ENCODE measurements around the gene VWA2. TPM values are rescaled to one million over a fixed set of nuclear protein-coding genes. Genes with fewer than 3 reads are reported as not detected.

The VWA2 gene, protein sequence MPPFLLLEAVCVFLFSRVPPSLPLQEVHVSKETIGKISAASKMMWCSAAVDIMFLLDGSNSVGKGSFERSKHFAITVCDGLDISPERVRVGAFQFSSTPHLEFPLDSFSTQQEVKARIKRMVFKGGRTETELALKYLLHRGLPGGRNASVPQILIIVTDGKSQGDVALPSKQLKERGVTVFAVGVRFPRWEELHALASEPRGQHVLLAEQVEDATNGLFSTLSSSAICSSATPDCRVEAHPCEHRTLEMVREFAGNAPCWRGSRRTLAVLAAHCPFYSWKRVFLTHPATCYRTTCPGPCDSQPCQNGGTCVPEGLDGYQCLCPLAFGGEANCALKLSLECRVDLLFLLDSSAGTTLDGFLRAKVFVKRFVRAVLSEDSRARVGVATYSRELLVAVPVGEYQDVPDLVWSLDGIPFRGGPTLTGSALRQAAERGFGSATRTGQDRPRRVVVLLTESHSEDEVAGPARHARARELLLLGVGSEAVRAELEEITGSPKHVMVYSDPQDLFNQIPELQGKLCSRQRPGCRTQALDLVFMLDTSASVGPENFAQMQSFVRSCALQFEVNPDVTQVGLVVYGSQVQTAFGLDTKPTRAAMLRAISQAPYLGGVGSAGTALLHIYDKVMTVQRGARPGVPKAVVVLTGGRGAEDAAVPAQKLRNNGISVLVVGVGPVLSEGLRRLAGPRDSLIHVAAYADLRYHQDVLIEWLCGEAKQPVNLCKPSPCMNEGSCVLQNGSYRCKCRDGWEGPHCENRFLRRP
- 0.43 and 1.2 TPM in 2 replicates for total RNA-seq

DNA sequence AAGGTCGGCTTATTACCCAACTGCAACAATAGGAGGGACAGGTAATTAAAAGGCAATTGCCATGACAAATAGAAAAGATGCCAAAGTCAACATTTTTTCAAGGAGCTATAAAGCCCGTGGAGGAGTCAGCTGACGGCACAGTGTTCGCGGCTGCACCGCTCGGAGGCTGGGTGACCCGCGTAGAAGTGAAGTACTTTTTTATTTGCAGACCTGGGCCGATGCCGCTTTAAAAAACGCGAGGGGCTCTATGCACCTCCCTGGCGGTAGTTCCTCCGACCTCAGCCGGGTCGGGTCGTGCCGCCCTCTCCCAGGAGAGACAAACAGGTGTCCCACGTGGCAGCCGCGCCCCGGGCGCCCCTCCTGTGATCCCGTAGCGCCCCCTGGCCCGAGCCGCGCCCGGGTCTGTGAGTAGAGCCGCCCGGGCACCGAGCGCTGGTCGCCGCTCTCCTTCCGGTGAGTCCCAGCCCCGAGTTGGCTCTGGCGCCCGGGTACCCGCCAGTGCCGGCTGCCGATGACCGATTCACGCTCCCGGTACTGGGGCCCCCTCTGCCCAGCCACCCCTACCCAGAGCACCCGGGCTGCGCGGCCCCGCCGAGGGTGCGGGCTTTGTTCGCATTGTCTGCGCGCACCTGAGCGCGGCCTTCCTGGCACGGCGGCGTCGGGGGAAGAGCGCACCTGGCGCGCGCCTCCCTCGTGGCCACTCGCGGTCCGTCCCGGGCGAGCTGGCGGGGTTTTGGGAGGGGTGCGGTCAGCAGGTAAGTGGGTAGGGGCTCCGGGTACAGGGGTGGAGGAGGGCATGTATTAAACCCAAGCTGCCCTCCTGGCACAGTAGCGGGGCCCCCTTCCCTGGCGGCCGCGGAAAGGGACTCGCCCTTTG, at the start of gene VWA2:
VWA2 (plus strand) TSS at position 138 of the 877 bp plus-strand sequence. CDS start 9,460 bp downstream, outside the sequence.
- H3K4me3 ChIP-seq (ENCODE audit: low read depth, low read length), result peak within 1 kb of the TSS; percentile 59
- no peak for DNase-seq (ENCODE audit: low read depth)
- TF ChIP-seq, protein P1, sequence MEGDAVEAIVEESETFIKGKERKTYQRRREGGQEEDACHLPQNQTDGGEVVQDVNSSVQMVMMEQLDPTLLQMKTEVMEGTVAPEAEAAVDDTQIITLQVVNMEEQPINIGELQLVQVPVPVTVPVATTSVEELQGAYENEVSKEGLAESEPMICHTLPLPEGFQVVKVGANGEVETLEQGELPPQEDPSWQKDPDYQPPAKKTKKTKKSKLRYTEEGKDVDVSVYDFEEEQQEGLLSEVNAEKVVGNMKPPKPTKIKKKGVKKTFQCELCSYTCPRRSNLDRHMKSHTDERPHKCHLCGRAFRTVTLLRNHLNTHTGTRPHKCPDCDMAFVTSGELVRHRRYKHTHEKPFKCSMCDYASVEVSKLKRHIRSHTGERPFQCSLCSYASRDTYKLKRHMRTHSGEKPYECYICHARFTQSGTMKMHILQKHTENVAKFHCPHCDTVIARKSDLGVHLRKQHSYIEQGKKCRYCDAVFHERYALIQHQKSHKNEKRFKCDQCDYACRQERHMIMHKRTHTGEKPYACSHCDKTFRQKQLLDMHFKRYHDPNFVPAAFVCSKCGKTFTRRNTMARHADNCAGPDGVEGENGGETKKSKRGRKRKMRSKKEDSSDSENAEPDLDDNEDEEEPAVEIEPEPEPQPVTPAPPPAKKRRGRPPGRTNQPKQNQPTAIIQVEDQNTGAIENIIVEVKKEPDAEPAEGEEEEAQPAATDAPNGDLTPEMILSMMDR (conservative IDR thresholded peaks at IDR 0.05; ENCODE audit: low read depth, low read length), result peak; percentile 31

DNA sequence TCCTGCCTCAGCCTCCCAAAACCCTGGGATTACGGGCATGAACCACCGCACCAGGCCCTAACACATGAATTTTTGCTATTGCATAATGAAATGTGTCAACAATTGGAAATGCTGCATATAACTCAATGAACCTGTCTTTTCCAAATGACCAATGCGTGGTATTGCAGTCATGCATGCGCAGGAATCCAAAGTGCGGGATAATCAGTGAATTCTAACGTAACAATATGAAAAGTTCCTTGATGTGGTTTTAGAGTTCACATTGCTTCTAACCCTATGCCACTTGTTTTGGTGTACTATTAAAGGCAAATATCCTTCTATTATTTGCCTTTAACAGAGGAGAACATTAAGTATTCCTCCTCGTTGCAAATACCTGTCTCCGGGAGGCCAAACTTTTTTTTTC, 49.4 kb upstream of the VWA2 start:
- TF ChIP-seq, protein P1 (conservative IDR thresholded peaks at IDR 0.05; ENCODE audit: low read depth, low read length), result no peak
- DNase-seq (ENCODE audit: low read depth), result no peak
- no peak overlapping the region for H3K4me3 ChIP-seq (ENCODE audit: low read depth, low read length)

DNA sequence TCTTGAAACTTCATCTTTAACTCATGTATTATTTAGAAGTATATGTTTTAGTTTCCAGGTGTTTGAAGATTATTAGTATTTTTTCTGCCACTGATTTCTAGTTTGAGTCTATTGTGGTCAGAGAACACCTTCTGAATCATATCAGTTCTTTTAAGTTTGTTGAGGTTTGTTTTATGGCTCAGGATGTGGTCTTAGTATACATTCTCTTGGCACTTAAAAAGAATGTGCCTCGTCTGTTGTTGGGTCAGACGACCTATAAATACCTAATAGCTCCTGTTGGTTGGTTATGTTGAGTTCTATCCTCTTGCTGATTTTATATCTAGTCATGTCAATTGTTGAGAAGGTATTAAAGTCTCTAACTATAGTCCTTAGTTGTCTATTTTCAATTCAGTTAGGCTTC, 44.0 kb upstream of the VWA2 start:
- H3K4me3 ChIP-seq (ENCODE audit: low read depth, low read length), result no peak overlapping the region
- DNase-seq (ENCODE audit: low read depth), result no peak
- TF ChIP-seq, protein P1 (conservative IDR thresholded peaks at IDR 0.05; ENCODE audit: low read depth, low read length), result no peak

DNA sequence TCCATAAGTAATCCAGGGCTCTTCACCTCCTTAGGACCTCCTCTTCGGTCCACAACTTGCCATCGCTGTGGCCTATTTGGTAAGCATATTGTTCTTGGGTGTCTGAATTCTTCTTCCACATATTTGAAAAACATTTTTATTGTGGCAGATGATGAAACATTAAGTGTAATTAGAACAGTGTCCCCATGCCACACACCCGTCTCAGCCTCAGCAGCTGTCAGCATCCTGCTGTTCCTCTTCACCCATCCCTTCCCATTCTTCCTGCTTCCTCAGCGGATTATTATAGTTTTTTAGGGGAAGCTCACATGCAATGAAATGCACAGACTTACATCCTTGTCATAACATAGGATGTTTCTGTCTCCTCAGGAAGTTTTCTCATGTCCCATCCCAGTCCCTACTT, 39.8 kb upstream of the VWA2 start:
- no peak for DNase-seq (ENCODE audit: low read depth)
- TF ChIP-seq, protein P1 (conservative IDR thresholded peaks at IDR 0.05; ENCODE audit: low read depth, low read length), result no peak
- no peak overlapping the region for H3K4me3 ChIP-seq (ENCODE audit: low read depth, low read length)

DNA sequence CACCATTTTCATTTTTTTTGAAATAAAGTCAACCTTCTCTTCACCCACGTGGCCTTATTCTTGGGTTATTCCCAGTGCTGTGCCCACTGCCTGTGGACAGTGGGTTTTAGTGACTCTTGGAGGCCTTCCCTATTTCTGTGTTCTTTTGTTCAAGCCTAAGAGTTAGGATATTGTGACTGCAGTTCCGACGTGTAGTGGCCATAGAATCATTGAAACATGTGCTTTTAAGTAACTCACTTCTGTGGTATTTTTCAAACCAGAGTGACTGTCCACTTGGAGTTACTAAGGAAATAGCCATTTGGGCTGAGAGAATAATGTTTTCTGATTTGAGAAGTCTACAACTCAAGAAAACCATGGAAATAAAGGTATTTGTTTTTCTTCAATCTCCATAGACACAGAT, 36.2 kb upstream of the VWA2 start:
- no peak for DNase-seq (ENCODE audit: low read depth)
- H3K4me3 ChIP-seq (ENCODE audit: low read depth, low read length), result no peak overlapping the region
- TF ChIP-seq, protein P1 (conservative IDR thresholded peaks at IDR 0.05; ENCODE audit: low read depth, low read length), result no peak

DNA sequence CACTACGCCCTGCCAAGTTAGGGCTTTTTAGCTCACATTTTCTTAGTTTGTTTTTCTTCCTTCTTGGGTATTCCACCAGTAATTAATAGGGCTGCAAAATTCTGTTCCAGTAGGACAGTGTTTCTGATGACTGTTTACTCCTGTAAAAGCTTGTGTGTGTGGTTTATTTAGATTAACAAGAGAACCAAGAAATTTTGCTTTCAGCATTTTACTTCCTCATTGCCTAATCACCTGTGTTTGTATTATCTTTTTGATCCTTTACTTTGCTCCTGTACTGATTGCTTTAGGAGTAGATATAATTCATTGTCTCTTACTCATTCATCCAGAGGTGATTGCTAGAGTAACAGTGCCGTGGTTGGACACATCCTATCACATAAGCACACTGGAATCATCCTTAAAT, 32.2 kb upstream of the VWA2 start:
- H3K4me3 ChIP-seq (ENCODE audit: low read depth, low read length), result no peak overlapping the region
- no peak for DNase-seq (ENCODE audit: low read depth)
- TF ChIP-seq, protein P1 (conservative IDR thresholded peaks at IDR 0.05; ENCODE audit: low read depth, low read length), result no peak

Measured in epithelial cell of proximal tubule (primary cell).